Hepatocyte (in vitro differentiated cells): ENCODE data around the gene PIP4K2C.
A peak's percentile ranks its signal among the peaks of the same experiment; 100 is the strongest.

Source experiments
- CTCF ChIP-seq: fragments of 200-600 bp; sonication (generic); IDR thresholded peaks from 2 replicates; pipeline ENCODE4 v1.5.1; 2016; ENCODE audit warnings: antibody characterized with exemption, mild to moderate bottlenecking; ENCODE audit not compliant: poor library complexity
- EZH2 ChIP-seq: fragments of 200-600 bp; sonication (generic); IDR thresholded peaks from 2 replicates; pipeline ENCODE4 v1.6.1; 2016; ENCODE audit warnings: antibody characterized with exemption, mild to moderate bottlenecking, borderline replicate concordance

- TF ChIP-seq EZH2, result peak; percentile 91
- no peak for TF ChIP-seq CTCF
Measured at GRCh38 chr12:57620245-57620935, 29.4 kb downstream of the PIP4K2C start.
